ENCODE measurements around the gene ACAP3. TPM values are rescaled to one million over a fixed set of nuclear protein-coding genes. Genes with fewer than 3 reads are reported as not detected.

The ACAP3 gene
- total RNA-seq, 1 donor from 2014 or later = 97.3 TPM

GRCh38 chr1:1354271-1355247 is 46.8 kb upstream of the ACAP3 start:
- TF ChIP-seq CTCF (IDR thresholded peaks at IDR 0.05; ENCODE audit: unreplicated experiment) = no peak
- no peak for DNase-seq (ENCODE audit: low spot score in 2 of 2, unreplicated experiment in 2 of 2)
- Mint-ChIP-seq H3K4me1 (peaks cover 33% of the 10 kb centered on the region), H3K27me3 (ENCODE audit: low read depth) (peaks cover 4% of the 10 kb centered on the region), H3K9me3 (no peaks in the 10 kb centered on the region), H3K4me3 (peak overlapping the region; percentile 52), H3K27ac (no peak overlapping the region), H3K36me3 (peaks cover 2% of the 10 kb centered on the region)

DNA sequence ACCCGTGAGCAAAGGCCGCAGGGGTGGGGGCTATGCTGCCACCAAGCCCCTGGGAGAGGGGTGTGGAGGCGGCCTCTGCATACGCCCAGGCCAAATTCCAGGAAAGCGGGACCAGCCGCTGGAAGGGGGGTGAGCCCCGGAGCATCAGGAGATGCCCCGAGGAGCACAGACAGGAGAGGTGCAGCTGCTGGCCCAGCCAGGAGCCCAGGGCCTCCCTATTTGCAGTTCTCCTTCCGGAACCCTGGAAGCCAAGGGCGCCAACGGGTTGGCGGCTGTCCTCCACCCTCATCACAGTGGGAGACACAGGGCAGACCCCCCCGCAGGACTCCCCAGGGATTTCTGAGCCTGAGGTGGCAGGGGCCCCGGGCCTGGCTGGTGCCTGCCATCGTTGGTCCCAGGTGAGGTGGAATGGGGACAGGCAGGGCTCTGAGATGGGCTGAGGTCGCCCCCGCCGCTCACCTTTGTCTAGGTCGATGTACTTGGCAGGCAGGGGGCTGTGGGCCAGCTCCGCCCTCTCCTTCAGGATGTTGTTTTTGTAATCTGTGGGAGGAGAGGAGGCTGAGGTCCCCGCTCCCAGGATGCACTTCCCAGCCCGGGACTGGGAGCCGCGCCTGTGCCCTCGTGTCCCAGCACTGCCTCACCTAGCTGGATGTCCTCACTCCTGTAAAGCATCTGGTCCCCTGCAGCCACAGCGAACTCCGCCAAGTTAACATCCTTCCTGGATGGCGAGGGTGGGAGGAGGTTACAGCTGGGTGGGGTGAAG is 45.8 kb upstream of the ACAP3 start:
- Mint-ChIP-seq H3K4me1 (peaks cover 25% of the 10 kb centered on the region), H3K9me3 (no peaks in the 10 kb centered on the region), H3K36me3 (peaks cover 2% of the 10 kb centered on the region), H3K27me3 (ENCODE audit: low read depth) (peaks cover 4% of the 10 kb centered on the region), H3K4me3 (peak overlapping the region; percentile 15), H3K27ac (no peak overlapping the region)
- no peak for DNase-seq (ENCODE audit: low spot score in 2 of 2, unreplicated experiment in 2 of 2)
- no peak for TF ChIP-seq CTCF (IDR thresholded peaks at IDR 0.05; ENCODE audit: unreplicated experiment)

DNA sequence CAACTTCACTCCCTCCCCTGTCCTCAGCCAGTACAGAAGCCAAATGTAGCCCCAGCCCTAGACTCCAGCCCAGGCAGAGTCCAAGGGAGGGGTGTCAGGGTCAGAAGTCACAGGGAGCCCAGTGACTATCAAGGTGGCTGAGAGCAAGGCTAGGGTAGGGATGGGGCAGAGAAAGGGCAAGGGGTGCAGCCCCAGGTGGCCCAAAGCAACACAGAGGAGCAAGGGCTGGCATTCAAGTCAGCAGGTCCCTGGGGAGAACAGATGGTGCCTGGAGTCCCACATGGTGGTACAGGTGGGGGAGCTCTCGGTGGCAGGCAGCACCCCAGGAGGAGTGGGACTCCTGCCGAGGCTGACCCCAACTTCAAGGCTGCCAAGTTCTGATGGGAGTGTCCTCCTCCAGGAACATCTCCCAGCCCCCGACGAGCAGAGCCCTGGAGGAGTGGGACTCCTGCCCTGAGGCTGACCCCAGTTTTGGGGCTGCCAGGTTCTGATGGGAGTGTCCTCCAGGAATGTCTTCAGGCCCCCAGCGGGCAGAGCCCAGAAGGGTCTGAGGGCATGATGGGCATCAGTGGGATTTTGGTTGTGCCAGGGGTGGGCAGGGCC is 45.2 kb upstream of the ACAP3 start:
- Mint-ChIP-seq H3K36me3 (peaks cover 2% of the 10 kb centered on the region), H3K9me3 (no peaks in the 10 kb centered on the region), H3K4me1 (peaks cover 21% of the 10 kb centered on the region), H3K27me3 (ENCODE audit: low read depth) (peaks cover 4% of the 10 kb centered on the region), H3K4me3 (peak overlapping the region; percentile 60), H3K27ac (peak overlapping the region; percentile 50)
- no peak for DNase-seq (ENCODE audit: low spot score in 2 of 2, unreplicated experiment in 2 of 2)
- TF ChIP-seq CTCF (IDR thresholded peaks at IDR 0.05; ENCODE audit: unreplicated experiment) = no peak

DNA sequence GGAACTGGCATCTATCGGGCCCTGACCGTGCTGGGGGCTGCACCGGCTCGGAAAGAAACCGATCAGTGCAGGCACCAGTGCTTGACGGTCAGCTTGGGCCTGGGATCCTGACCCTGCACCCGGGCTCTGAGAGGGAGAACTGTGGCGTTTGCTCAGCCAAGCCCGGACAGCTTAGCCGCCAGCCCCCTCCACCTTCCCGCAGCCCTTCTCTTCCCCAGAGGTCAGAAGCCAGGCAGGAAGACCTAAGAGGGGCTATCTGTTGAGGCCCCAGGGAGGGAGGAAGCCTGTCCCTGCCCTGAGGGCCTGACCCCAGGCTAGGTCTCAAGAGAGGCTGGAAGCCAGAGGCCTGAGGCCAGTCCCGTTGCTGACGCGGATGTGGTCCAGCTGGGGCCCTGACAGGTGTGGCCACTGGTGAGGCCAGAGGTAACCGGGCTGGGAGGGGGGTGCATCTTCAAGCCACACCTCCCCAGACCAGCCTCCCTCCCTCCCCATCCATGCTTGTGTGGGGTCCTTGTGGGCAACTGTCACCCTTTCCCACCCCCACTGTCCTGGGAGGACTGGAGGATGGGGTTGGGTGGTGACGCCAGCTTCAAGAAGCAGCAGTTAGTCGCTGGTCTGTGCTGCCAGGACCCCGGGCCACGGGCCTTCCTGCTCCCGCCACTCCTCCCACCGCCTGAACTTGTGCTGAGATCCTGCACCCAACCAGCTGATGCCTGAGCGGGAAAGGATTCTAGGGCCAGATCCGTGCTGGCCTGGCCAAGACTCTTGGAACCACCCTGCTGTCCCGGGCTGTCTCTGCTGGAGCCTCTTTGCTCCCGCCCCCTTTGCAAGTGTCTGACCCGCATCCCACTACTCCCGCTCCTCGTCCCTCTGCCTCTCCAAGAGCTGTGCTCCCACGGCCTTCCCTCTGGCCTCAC is 44.0 kb upstream of the ACAP3 start:
- Mint-ChIP-seq H3K9me3 (no peaks in the 10 kb centered on the region), H3K27ac (peak overlapping the region; percentile 70), H3K36me3 (peaks cover 2% of the 10 kb centered on the region), H3K4me3 (peak overlapping the region; percentile 60), H3K27me3 (ENCODE audit: low read depth) (peaks cover 4% of the 10 kb centered on the region), H3K4me1 (peaks cover 25% of the 10 kb centered on the region)
- no peak for DNase-seq (ENCODE audit: low spot score in 2 of 2, unreplicated experiment in 2 of 2)
- TF ChIP-seq CTCF (IDR thresholded peaks at IDR 0.05; ENCODE audit: unreplicated experiment) = no peak
